WTC11 (cell line): ENCODE results near the gene ARPC1A.

Experiments
- E2F4 ChIP-seq: sonication (generic); formaldehyde crosslinking; IDR thresholded peaks from 2 replicates; pipeline ENCODE4 v1.8.1; 2022; ENCODE audit warnings: low read depth, mild to moderate bottlenecking, moderate library complexity, missing genetic modification reagents, borderline replicate concordance
- ZNF121 ChIP-seq: sonication (generic); formaldehyde crosslinking; IDR thresholded peaks from 2 replicates; pipeline ENCODE4 v1.8.0; 2023; ENCODE audit warnings: missing genetic modification reagents
- TF ChIP-seq, protein P1 (sequence below): fragments of 200-600 bp; IDR thresholded peaks from 2 replicates; pipeline ENCODE4 v1.8.0; 2022; ENCODE audit warnings: antibody characterized with exemption
- TF ChIP-seq, protein P2 (sequence below): sonication (generic); formaldehyde crosslinking; IDR thresholded peaks from 2 replicates; pipeline ENCODE4 v1.8.1; 2023; ENCODE audit warnings: mild to moderate bottlenecking, missing genetic modification reagents

DNA sequence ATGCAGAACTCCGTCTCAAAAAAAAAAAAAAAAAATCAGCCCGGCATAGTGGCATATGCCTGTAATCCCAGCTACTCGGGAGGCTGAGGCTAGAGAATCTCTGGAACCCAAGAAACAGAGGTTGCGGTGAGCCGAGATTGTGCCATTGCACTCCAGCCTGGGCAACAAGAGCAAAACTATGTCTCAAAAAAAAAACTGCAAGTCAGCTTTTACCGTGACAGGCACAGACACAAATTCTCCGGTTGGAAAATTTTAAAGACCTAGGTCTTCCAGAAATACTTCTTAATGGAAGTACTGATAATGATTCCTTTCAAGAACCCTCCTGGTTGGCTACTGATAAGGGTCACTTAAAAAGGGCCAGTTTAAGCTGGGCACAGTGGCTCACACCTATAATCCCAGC, 29.4 kb downstream of the ARPC1A start:
- TF ChIP-seq, protein P1, sequence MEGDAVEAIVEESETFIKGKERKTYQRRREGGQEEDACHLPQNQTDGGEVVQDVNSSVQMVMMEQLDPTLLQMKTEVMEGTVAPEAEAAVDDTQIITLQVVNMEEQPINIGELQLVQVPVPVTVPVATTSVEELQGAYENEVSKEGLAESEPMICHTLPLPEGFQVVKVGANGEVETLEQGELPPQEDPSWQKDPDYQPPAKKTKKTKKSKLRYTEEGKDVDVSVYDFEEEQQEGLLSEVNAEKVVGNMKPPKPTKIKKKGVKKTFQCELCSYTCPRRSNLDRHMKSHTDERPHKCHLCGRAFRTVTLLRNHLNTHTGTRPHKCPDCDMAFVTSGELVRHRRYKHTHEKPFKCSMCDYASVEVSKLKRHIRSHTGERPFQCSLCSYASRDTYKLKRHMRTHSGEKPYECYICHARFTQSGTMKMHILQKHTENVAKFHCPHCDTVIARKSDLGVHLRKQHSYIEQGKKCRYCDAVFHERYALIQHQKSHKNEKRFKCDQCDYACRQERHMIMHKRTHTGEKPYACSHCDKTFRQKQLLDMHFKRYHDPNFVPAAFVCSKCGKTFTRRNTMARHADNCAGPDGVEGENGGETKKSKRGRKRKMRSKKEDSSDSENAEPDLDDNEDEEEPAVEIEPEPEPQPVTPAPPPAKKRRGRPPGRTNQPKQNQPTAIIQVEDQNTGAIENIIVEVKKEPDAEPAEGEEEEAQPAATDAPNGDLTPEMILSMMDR = no peak
- TF ChIP-seq ZNF121 = no peak
- no peak for TF ChIP-seq E2F4 (CRISPR knock-in tag)
- TF ChIP-seq, protein P2, sequence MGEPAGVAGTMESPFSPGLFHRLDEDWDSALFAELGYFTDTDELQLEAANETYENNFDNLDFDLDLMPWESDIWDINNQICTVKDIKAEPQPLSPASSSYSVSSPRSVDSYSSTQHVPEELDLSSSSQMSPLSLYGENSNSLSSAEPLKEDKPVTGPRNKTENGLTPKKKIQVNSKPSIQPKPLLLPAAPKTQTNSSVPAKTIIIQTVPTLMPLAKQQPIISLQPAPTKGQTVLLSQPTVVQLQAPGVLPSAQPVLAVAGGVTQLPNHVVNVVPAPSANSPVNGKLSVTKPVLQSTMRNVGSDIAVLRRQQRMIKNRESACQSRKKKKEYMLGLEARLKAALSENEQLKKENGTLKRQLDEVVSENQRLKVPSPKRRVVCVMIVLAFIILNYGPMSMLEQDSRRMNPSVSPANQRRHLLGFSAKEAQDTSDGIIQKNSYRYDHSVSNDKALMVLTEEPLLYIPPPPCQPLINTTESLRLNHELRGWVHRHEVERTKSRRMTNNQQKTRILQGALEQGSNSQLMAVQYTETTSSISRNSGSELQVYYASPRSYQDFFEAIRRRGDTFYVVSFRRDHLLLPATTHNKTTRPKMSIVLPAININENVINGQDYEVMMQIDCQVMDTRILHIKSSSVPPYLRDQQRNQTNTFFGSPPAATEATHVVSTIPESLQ (CRISPR knock-in tag) = no peak
